GM19328 (cell line): ENCODE measurements around the gene HOXD10.

Source experiments
- ATAC-seq: cut with Tn5 transposase; IDR thresholded peaks from one replicate; pipeline ENCODE4 v1.9.1; 2021; ENCODE audit warnings: mild to moderate bottlenecking, moderate library complexity; ENCODE audit not compliant: unreplicated experiment

HOXD10 gene

DNA sequence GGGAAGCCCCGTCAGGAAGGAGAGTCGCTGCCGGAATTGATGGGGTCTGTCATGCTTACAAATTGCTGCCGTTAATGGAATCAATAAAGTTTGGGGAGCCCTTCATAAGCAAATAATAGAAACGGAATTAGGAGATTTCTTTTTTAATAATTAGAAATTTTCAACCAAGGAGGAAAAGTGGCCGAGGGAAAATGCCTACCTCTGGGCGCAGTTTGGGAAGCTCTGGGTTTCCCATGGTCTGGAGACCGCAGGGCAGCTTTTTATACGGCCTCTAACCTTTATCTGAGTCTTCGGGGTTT, 34.1 kb upstream of the HOXD10 start:
- no peak for ATAC-seq

DNA sequence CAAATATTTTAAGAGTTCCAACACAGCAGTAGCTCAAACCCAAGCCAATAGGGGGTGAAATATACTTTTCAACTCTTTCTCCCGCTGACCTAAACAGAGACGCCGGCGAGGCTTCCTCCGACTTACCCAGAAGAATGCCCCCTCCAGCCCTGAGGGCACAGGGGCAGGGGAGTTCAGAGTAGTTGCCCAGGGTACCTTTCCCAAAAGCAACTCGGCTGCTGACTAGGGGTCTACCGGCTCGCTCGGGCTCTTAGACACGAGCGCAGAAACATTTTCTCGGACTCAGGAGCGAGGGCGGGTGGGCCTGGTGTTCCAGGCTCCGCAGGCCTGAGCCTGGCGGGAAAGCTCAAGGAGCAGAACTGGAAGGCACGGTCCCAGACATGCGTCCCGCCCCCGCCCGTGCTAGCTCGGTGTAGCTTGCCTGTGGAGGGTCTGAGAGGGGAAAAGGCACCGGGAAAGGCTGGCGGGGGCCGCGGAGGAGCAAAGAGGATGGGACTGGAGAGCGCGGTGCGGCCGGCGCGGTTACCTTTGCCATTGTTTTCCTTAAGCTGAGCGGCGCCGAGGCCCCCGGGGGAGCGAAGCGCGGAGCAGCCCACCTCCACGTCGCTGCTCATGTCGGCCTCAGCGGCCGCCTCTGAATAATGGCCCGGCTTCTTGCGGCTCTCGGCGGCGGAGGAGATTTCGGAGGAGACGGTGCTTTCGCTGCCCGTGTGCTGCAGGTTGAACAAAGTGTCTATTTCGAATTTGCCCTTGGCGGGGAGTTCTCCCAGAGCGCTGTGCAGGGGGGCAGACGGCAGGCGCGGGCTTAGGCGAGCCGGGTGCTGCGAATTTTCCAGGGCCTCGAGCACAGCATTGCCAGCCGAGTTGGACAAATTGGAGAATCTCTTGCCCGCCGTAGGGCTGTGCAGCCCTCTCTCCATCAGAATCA, 33.5 kb upstream of the HOXD10 start:
- no peak for ATAC-seq

DNA sequence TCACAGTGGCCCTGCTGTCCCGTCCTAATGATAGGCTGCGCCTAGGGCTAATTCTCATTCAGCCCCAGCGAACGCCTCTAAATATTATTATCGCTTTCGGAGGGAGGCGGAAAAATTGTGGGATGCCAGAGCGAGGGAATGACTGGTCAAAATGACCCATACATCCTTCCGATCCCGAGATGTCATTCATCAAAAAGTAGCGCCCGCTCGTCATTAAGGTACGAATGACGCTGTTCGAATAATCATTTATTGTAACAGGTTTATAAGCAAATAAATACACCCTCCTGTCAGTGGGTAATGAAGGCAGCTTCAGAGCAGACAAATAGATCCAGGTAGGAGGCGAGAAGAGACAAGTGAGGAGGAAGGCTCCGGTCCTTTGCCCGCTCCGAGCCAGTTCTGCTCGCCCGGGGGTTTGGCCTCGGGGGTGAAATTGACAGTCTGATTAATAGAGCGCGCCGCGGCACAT, 32.7 kb upstream of the HOXD10 start, which contains the start of gene EVX2:
TSS of gene EVX2 (minus strand) at position 167 of the 466 bp plus-strand sequence. CDS start 186 bp downstream, outside the sequence.
- ATAC-seq, result no peak

DNA sequence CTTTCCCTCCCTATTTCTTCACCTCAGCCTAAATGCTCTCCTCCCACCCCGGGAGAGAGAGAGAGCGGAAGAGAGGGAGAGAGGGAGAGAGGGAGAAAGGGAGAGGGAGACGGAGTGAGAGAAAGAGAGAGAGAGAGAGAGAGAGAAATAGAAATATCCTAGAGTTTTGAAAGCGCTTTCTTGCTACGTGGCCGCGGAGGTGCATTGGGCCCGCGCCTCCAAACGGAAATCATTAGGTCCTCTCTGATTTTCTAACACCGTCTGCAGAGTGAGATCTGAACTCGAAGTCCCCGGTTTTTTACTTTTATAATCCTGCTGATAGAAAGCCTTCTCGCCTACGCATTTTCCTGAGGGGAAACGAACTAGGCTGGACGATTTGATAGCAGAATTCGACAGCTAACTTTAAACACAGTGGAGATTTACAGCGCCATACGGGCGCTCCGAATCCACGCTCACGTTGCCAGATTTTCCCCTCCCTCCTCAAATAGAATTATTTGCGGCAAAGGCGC, 31.9 kb upstream of the HOXD10 start:
- no peak for ATAC-seq

DNA sequence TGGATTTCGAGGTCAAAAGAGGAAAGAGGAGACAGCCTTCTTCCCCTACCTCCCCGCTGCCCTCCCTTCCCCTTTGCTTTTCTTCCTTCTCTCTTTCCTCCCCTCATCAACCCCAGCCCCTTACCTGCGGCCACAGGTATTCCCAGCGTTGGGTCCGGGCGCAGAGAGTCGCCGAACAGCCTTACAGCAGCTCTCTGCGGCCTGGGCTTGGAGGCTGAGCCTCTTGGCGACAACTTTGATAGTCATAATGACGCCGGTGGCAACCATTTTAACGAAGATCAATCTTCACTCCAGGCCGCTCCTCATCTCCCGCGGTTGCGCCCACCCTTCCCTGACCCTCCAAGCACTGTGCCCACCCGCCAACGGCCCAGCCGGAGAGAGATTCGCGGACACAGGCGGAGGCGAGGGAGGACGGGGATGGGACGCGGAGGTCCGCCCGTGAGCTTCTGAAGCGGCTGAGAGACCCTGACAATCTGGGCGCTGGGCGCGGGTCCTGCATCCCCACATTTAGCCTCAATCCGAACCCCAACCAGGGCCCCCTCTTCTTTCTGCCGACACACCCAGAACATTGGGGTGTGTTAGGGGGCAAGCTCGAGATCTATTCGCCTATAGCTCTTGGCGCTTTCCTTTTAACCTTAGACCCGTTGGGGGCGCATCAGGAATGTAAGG, 31.3 kb upstream of the HOXD10 start:
- ATAC-seq, result no peak

DNA sequence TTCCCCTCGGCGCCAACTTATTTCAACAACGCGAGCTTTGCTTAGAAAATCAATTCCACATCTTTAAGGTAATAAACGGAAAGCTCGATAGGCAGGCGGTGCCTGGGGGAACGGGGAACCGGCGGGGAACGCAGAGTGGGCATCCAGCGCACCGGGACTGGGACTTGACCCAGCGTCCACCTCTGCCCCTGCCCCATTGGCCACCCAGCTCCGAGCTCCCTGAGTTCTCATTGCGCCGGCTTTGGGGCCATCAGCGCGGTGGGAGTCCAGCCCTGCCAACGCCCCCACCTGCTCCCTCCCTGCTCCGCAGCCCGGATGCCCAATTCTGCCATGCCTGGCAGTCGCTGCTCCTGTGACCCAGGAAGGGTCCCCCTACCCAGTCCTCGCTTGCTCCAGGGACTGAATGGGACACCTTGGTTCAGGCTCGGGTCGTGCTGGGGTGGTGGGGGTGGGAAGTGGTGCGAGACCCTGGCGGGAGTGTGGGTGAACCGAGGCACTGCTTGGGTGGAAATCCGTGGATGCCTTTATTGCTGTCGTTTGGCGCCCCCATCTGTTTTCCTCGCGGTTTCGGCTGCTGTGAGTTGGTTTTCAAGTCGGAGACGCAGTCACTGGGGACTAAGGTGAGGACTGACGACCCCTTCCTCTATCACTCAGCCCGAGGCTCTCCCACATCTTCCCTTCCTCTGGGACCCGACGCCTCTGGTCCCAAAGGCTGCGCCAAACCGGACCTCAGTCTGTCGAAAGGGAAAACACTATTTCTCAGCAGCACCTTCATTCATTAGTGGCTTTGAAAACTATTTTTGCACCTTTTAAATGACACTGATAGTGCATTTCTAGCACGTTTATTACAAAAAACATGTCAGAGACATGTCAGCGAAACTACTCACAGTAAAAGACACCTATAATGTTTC, 30.5 kb upstream of the HOXD10 start:
- no peak for ATAC-seq

DNA sequence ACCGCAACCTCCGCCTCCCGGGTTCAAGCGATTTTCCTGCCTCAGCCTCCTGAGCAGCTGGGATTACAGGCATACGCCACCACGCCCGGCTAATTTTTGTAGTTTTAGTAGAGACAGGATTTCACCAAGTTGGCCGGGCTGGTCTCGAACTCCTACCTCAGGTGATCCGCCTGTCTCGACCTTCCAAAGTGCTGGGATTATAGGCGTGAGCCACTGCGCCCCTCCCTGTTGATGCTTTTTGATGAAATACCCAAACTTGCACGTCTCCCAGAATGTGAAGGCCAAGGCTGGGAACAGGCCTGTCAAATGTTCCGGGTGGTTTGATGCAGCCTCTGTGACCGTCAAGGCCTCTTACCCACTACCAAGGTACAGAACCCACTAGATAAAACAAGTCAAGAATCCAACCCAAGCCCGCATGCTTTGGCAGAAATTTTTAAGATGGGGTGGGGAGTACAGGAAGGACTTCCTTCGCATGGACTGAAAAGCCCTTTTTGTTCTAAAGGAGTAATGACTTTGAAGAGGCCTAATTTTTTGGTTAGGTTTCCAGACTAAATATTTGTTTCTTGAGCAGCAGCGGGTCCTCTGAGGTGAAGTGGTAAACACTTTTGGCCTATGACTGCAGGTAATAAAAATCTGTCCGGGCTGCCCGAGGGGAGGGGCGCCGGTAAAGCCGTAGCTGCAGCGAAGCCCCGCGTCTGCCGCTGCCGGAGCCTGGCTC, 29.1 kb upstream of the HOXD10 start:
- no peak for ATAC-seq

DNA sequence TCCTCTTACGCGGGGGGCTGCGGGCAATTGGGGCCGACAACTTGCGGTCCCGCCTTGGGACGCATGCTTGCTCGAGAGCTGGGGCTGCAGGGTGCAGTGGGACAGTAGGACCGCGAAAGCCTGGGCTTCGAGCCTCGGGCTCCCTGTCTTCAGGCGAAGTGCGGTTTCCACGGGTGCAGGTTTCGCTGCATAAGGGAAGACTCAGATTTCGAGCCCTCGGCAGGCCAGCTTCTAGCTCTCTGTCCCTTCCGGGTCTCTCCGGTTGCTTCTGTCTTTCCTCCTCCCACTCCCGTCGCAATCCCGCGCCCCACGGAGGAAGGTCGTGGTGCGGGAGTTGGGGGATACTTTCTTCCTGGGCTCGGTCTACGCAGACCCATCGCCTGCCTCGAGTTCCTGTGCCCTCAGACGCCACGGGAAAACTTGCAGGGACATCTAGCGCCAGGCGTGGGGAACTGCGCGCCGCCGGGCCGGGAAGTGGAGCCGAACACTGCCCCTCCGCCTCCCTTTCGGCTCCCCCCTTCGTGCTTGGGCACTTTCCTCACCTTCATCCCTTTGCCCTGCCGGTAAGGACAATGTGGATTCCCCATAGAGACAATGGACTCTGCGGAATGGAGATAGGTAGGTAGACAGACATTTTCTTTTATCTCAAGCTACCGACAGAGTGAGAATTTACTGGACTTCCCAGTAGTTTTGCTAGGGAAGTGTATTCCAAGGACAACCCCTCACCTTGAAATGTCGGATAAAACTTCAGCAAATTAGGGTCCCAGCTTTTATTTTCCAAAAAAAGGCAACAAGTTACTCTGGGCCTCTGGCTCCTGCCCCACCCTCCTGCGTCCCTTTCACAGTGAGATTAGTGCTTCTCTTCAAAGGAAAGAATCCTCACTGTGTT, 28.3 kb upstream of the HOXD10 start:
- no peak for ATAC-seq

DNA sequence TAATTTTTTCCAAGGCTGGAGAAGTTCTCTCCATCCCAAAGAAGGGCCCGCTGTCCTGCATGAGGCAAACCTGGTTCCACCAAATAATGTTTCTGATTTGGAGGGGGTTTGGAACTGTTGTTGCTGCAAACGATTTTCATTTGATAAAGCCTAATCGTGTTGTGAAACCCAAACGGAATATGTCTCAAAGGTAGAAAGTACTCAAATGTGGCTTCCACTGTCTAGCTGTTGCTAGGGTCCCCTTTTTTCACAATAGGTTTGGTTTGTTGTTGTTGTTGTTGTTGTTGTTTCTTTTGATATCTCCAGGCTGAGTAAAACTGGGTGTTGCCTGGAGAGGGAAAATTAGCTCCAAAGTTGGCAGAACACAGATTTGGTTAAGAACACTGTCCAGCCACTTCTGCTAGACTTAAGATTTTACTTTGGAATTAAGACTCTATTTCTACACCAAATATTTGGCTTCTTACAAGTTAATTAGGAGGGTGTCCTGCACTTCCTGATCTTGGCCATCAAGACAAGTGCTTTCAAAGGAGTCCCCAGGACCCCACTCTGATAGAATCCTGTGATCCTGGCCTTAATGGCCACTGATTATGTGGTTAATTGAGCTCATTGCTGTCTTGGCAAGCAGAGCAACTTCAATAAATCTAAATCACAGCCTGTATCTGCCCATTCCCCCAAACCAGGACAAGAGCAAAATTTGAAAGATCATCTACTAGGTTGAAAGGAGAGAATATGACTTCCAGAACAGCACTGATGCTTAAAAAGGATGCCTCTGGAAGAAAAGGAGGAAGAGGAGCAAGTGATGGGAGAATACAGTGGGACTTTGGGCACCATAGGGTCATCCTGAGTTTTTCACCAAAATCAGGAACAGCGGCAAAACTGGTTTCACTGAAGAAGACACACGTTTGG, 27.4 kb upstream of the HOXD10 start:
- ATAC-seq, result no peak

DNA sequence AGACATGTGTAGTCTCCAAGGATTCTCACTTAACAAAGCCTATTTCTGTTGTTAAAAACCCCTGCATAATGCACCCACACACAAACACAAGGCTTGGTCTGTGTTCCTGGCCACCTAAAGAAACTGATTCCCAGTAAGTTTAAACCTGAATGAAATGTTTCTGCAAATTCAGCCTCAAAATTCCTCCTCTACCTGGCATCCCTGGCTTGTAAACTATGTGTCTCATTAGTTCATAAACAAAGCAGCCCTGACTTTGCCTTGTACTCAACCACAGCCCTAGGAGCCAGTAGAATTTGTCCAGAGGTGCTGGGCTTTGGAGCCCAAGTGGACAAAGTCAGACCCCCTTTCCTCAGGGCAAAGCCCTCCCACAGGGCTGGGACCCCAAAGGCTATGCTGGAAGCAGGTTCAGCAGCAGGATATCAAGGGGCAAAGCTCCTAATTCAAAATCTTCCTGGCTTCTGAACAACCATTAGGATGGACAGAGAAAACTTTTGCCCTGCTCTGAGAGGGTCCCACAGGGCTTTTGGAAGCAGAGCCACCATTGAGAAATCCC, 26.7 kb upstream of the HOXD10 start:
- ATAC-seq, result no peak

DNA sequence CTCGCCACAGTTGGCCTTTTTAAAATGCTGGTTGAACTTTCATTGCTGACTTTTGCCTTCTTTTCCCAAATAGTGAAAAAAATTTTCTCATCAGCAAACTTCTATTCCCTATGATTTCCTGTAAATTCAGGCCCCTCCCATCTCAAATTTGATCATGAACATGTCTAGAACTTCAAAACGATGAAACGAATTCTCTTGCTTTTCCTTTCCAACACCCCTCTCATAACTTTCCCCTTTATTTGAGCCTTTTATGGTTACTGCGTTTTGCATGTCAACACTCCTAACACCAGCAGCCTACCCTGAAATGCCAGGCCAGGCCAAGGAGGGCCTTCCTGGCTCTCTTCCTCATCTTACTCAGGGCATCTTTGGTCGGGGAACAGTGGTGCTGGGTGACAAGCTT, 25.7 kb upstream of the HOXD10 start:
- ATAC-seq, result no peak

DNA sequence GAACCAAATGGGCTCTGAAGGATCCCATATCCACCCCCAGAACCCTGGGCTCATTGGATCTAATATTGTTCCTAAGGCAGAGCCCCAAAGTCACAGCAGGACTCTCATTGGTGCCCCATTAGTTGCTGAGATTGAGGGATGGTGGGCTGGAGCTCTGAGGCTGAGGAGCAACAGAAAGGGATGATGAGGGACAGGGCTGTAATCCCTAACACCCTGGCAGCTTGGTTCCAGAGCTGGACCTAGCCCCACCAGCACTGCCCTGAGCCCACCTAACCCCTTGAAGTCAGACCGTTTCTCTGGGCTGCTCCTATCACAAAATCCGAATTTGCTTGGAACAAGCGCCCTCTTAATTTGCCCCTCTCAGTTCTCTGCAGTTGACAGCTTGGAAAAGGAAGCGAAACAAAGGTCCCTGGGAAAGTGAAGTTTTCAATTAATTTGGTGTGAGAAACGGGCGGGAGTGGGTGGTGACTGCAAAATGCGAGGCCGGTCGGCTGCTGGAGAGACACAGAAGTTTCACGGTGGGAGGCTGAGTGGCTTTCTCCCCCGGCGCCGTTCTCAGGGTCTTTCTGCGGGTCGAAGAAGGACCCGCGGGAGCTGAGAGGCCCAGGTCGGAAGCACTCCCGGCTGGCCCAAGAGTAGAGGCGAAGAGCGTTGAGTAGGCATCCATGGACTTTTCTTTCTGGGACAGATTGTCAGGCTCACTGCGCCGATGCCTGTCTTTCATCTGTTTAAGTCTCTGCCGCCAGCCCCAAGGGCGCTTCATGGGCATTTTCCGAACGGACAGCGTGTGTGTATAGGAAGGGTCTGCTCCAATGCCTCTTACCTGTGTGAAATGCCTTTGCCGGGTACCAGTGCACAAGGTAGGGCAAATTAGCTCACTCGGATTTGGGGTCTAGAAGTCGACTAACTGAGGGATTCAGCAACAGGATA, 25.0 kb upstream of the HOXD10 start:
- ATAC-seq, result no peak

DNA sequence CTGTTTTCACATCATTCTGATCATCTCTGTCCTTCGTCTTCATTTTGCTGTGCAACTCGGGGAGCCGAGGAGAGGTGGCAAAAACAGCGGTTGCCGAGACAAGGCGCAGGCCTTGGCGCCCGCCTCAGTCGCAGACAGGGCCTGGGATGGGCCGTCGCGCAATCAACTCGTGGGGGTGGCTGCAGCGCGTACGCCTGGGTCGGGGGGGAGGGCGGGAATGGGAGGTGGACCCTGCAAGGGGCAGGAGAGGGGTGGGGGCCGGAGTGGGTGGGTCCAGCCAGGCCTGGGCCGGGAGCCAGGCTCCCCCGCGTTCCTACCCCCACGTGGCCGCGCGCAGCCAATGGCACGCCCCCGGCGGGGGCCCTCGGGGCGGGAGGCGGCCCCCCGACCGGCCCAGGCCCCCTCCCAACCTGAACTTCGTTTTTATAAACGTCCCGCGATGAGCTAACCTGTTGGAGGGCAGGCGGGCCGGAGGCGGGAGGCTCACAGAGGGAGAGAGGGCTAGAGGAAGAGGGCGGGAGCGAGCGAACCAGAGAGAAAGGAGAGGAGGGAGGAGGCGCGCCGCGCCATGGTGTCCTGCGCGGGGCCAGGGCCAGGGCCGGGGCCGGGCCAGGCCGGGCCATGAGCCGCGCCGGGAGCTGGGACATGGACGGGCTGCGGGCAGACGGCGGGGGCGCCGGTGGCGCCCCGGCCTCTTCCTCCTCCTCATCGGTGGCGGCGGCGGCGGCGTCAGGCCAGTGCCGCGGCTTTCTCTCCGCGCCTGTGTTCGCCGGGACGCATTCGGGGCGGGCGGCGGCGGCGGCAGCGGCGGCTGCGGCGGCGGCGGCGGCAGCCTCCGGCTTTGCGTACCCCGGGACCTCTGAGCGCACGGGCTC, 24.1 kb upstream of the HOXD10 start, which contains the start of gene HOXD13:
TSS of gene HOXD13 (plus strand) at position 452 of the 875 bp plus-strand sequence. CDS start at position 622, 170 bp downstream.
- ATAC-seq, result no peak

DNA sequence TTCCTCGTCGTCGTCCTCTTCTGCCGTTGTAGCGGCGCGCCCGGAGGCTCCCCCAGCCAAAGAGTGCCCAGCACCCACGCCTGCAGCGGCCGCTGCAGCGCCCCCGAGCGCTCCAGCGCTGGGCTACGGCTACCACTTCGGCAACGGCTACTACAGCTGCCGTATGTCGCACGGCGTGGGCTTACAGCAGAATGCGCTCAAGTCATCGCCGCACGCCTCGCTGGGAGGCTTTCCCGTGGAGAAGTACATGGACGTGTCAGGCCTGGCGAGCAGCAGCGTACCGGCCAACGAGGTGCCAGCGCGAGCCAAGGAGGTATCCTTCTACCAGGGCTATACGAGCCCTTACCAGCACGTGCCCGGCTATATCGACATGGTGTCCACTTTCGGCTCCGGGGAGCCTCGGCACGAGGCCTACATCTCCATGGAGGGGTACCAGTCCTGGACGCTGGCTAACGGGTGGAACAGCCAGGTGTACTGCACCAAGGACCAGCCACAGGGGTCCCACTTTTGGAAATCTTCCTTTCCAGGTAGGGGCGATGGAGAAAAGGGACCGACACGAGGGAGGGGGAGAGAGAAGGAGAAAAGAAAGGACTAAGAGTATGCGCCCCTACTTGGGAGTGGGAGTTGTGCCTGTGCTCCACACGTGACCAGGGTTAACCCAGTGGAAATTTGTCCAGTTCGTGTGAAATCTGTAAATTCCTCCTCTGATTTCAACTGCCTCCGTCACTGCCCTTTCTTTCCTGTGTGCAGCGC, 23.3 kb upstream of the HOXD10 start:
- ATAC-seq, result no peak

DNA sequence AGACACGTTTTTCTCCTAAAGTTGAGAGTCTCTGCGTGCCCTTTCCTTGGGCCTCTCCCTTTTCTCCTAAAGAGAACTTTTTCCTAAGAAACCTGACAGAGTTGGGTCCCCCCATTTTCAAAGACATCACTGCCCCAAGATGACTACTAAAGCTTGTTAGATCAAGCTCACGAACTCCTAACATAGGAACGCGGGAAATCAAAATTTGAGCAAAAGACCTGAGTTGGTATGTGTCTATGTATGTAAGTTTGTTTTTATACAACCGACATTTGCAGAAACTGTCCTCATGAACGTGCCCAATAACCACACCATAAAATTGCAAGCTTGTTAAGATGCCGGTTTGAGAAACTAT, 22.7 kb upstream of the HOXD10 start:
- ATAC-seq, result no peak
